Cardiac muscle cell (in vitro differentiated cells and primary cell): ENCODE measurements around the gene ADAMTS3. TPM values are rescaled to one million over a fixed set of nuclear protein-coding genes. Genes with fewer than 3 reads are reported as not detected.

Experiments
- DNase-seq, 2 donors: peaks; one replicate each; pipeline versions ENCODE4 v3.0.0 to v3.0.0-alpha.2; 2010 to 2017; ENCODE audit warnings: low read depth in 1 of 2, low spot score in 1 of 2
- H3K27ac ChIP-seq: fragments of 200-600 bp; sonication (generic); 2 replicates; pipeline ENCODE4 v1.5.1; 2016
- H3K27me3 ChIP-seq: fragments of 200-600 bp; sonication (generic); 2 replicates; pipeline ENCODE4 v1.6.0; 2016; ENCODE audit warnings: control low read depth
- H3K36me3 ChIP-seq: fragments of 200-600 bp; sonication (generic); 2 replicates; pipeline ENCODE4 v1.5.1; 2016; ENCODE audit warnings: control low read depth
- H3K4me1 ChIP-seq: fragments of 200-600 bp; sonication (generic); 2 replicates; pipeline ENCODE4 v1.8.1; 2017; ENCODE audit warnings: low read depth, mild to moderate bottlenecking, mixed run types
- H3K4me3 ChIP-seq: fragments of 200-600 bp; sonication (generic); 2 replicates; pipeline ENCODE4 v1.5.1; 2016; ENCODE audit warnings: mild to moderate bottlenecking
- H3K9me3 ChIP-seq: fragments of 200-600 bp; sonication (generic); 2 replicates; pipeline ENCODE4 v1.5.1; 2017; ENCODE audit warnings: low read depth, mild to moderate bottlenecking, control low read depth
- polyA plus RNA-seq: library from polyadenylated mRNA; unstranded; fragments of >200 nt; fragmentation: Nextera tagmentation; extraction: Ambion mirVana; gene quantifications from 2 replicates; pipeline ENCODE4 v1.2.1, GENCODE V29; 2016
- total RNA-seq: library from RNA; depleted of rRNA; stranded (reverse); fragments of >200 nt; gene quantifications from 2 replicates; pipeline ENCODE4 v1.2.3, GENCODE V29; 2016
- TF ChIP-seq, protein P1 (sequence below): IDR thresholded peaks from 2 replicates; pipeline ENCODE4 v1.5.1; 2012; ENCODE audit warnings: low read depth, mild to moderate bottlenecking, low read length

ADAMTS3 gene
- total and polyA plus RNA-seq, 2 experiments from 2014 or later, result 1.2 to 14.7 TPM

DNA sequence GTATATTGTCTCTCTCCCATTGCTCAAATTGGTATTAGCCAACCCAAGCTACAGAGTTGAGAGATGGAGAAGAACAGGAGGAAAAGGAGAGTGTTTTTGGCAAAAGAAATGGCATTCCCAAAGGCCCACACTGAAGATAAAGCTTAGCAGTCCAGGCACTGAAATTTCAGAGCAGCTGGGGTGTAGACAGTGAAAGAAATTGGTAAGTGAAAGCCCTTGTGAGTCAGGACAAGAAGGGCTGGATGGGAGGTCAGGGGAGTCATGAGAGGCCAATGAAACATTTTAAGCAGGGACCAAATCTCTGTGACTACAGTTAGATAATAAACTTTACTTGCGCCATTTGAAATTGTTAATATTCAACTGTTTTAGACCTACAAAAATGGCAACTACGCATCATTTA lies 177.7 kb downstream of the ADAMTS3 start:
- no peaks in the 10 kb centered on the region for H3K9me3 ChIP-seq
- no peak overlapping the region for H3K4me3 ChIP-seq
- TF ChIP-seq, protein P1, sequence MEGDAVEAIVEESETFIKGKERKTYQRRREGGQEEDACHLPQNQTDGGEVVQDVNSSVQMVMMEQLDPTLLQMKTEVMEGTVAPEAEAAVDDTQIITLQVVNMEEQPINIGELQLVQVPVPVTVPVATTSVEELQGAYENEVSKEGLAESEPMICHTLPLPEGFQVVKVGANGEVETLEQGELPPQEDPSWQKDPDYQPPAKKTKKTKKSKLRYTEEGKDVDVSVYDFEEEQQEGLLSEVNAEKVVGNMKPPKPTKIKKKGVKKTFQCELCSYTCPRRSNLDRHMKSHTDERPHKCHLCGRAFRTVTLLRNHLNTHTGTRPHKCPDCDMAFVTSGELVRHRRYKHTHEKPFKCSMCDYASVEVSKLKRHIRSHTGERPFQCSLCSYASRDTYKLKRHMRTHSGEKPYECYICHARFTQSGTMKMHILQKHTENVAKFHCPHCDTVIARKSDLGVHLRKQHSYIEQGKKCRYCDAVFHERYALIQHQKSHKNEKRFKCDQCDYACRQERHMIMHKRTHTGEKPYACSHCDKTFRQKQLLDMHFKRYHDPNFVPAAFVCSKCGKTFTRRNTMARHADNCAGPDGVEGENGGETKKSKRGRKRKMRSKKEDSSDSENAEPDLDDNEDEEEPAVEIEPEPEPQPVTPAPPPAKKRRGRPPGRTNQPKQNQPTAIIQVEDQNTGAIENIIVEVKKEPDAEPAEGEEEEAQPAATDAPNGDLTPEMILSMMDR, result no peak
- H3K36me3 ChIP-seq, result no peaks in the 10 kb centered on the region
- no peaks in the 10 kb centered on the region for H3K27me3 ChIP-seq
- peak in 1 of 2 donors; percentile 17 for DNase-seq
- peaks cover 6% of the 10 kb centered on the region for H3K4me1 ChIP-seq
- no peak overlapping the region for H3K27ac ChIP-seq

DNA sequence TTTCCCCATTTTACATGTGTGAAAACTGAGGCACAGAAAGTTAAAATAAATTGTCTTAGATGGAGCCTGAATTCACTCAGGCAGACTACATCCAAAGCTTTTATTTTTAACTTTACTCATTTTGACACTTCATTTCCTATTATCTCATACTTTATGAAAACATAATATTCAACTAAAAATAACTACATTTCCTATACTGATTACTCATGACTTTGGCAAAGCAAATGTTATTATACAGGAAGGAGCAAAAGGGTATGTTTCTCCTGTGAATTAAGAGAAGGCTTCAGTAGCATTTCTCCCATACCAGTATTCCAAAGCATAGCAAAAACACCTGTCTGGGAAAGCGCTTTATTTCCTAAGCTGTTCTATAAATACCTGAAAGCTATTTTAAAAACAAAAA lies 178.6 kb downstream of the ADAMTS3 start:
- DNase-seq, result peak in 1 of 2 donors; percentile 43
- H3K36me3 ChIP-seq, result no peaks in the 10 kb centered on the region
- TF ChIP-seq, protein P1, result no peak
- H3K27ac ChIP-seq, result no peak overlapping the region
- no peak overlapping the region for H3K4me3 ChIP-seq
- no peaks in the 10 kb centered on the region for H3K27me3 ChIP-seq
- H3K4me1 ChIP-seq, result peaks cover 6% of the 10 kb centered on the region
- H3K9me3 ChIP-seq, result no peaks in the 10 kb centered on the region

DNA sequence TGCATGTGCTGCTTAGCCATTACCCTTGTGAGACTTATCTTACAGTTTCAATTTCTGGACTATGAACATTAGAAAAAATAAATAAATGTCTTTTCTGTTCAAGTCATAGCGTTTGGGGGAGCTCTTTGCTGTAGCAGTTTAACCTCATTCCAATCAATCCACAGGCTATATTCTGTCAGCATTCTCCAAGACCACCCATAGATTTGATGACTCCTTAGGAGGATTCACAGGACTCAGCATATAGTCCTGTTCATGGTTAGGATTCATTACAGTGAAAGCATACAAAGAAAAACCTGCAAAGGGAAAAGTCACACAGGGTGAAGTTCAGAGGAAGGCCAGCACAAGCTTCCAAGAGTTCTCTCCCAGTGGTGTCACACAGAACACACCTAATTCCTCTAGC lies 180.5 kb downstream of the ADAMTS3 start:
- TF ChIP-seq, protein P1, result no peak
- no peak for DNase-seq
- no peaks in the 10 kb centered on the region for H3K27me3 ChIP-seq
- no peak overlapping the region for H3K27ac ChIP-seq
- H3K36me3 ChIP-seq, result no peaks in the 10 kb centered on the region
- H3K9me3 ChIP-seq, result no peaks in the 10 kb centered on the region
- H3K4me1 ChIP-seq, result peaks cover 15% of the 10 kb centered on the region
- H3K4me3 ChIP-seq, result no peak overlapping the region

DNA sequence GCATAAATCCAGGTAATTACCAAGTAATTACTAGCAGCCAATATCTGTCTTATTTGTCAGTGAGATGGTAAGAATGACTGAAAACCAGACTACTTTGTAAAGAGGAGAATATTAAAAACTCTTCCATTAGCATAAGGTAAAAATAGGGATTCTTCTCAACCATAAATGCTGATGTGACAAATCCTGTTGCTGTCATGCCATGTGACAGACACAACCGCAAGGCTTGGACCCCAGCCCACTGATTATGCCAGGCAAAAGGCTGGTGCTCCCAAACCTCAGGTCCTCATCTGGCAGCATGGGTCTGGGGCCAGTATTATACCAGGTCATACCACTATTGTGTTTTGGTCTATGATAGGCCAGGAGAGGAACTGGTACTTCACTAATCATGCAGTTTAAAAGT lies 181.1 kb downstream of the ADAMTS3 start:
- Histone ChIP-seq H3K36me3 (no peaks in the 10 kb centered on the region), H3K27me3 (no peaks in the 10 kb centered on the region), H3K4me3 (no peak overlapping the region), H3K4me1 (peaks cover 21% of the 10 kb centered on the region), H3K9me3 (no peaks in the 10 kb centered on the region), H3K27ac (no peak overlapping the region)
- no peak for DNase-seq
- TF ChIP-seq, protein P1, result no peak

DNA sequence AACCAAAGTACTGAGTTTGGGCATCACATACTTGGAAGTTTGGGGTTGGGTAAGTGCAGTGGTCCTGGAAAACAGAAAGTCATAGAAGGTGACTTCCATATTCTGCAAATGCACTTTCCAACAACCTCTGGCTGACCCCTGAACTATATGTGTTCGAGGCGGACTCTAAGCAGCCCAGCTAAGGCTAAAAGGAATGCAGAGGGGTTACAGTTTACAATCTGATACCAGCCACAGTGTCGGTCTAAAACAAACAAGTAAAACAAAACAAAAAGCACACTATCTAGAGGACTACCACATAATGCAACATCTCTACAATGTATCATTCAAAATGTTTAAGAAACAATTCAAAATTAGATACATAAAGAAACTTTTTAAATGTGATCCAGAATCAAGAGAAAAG lies 185.6 kb downstream of the ADAMTS3 start:
- TF ChIP-seq, protein P1, result no peak
- Histone ChIP-seq H3K4me1 (peaks cover 19% of the 10 kb centered on the region), H3K9me3 (no peaks in the 10 kb centered on the region), H3K27me3 (no peaks in the 10 kb centered on the region), H3K27ac (peak overlapping the region; percentile 31), H3K4me3 (no peak overlapping the region), H3K36me3 (no peaks in the 10 kb centered on the region)
- peak; percentile 29 to 44 for DNase-seq

DNA sequence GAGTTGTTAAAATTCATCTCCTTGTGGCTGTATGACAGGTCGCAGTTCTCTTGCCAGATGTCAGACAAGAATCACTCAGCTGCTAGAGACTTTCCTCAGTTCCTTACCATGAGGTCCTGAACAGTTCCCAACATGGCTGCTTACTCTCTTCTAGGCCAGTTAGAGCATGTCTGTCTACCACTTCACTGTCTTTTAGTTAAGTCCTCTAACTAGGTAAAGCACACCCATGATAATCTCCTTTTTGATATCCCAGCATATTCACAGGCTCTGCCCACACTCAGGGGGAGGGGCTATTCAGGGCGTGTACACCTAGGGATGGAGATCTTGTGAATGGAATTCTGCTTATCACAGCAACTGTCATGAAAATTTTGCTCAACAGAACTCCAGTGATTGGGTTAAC lies 190.1 kb downstream of the ADAMTS3 start:
- no peak overlapping the region for H3K27ac ChIP-seq
- H3K4me1 ChIP-seq, result peaks cover 17% of the 10 kb centered on the region
- no peaks in the 10 kb centered on the region for H3K27me3 ChIP-seq
- no peaks in the 10 kb centered on the region for H3K36me3 ChIP-seq
- H3K9me3 ChIP-seq, result no peaks in the 10 kb centered on the region
- DNase-seq, result no peak
- TF ChIP-seq, protein P1, result no peak
- H3K4me3 ChIP-seq, result no peak overlapping the region
